Mucosa of gallbladder (tissue), 1 donor: ENCODE results near the gene EXOC6. TPM values are rescaled to one million over a fixed set of nuclear protein-coding genes. Genes with fewer than 3 reads are reported as not detected.

Experiments
- total RNA-seq: library from RNA; stranded (reverse); gene quantifications from one replicate; pipeline ENCODE4 v1.2.1, GENCODE V29; 2021
- donor health status: DM: no; HTN: no; CAD: no.

The EXOC6 gene
- total RNA-seq, 1 donor from 2014 or later: 26.0 TPM

Other genes starting within 250 kb of the EXOC6 start
- gene HHEX, start 158.6 kb upstream of the EXOC6 start, total RNA-seq: 69.2 TPM
- 0.06 TPM for gene CYP26C1, start 212.3 kb downstream of the EXOC6 start, total RNA-seq
- not detected for gene CYP26A1, start 225.4 kb downstream of the EXOC6 start, total RNA-seq